HepG2 (cell line): ENCODE measurements around the gene NIN. TPM values are rescaled to one million over a fixed set of nuclear protein-coding genes. Genes with fewer than 3 reads are reported as not detected.

Experiments used
- ATAC-seq: fragments of 200-7000 bp; cut with Tn5 transposase; 3 replicates; pipeline ENCODE4 v1.9.1; 2020; ENCODE audit warnings: mild to moderate bottlenecking, moderate library complexity
- BruUV-seq: library from RNA; stranded (reverse); fragments of 400-500 nt; replicated peaks from 2 replicates; lab custom pipeline; 2021; lab: Mats Ljungman, UMichigan
- CTCF ChIA-PET: fragments of 300-600 bp; formaldehyde crosslinking; extraction: SDS; loops from one replicate; lab custom pipeline; 2021; ENCODE audit warnings: low total read pairs, inconsistent platforms, low intra/inter-chr PET ratio; lab: Yijun Ruan, JAX
- POLR2A ChIA-PET: fragments of 350-600 bp; sonication (Branson Sonifier 250); formaldehyde crosslinking; loops from one replicate; lab custom pipeline; 2020; ENCODE audit warnings: antibody characterized with exemption, inconsistent platforms; lab: Yijun Ruan, JAX
- DNase-seq: peaks from one replicate; pipeline ENCODE4 v3.0.0-alpha.2; 2015; ENCODE audit warnings: low spot score
- FAIRE-seq: peaks from 3 replicates; lab custom pipeline; 2011; peaks lifted over from hg19 to GRCh38; lab: Jason Lieb, UNC
- H2AFZ ChIP-seq: one replicate; pipeline ENCODE4 v1.6.1; 2011; ENCODE audit warnings: low read length, inconsistent platforms
- H3K27ac ChIP-seq: fragments of 300-600 bp; 3 replicates; pipeline ENCODE4 v1.8.0; 2011; ENCODE audit warnings: mixed run types, mild to moderate bottlenecking, mixed read lengths, low read length, inconsistent platforms; ENCODE audit not compliant: insufficient read depth; ENCODE audit errors: extremely low read length
- H3K27me3 ChIP-seq, 2 experiments: fragments of 200-600 bp in 1 of 2; 2 replicates in 1 of 2; 3 replicates in 1 of 2; pipeline versions ENCODE4 v1.6.0 to v1.8.0; 2011; ENCODE audit warnings: low read length in 2 of 2, mild to moderate bottlenecking in 2 of 2, moderate library complexity in 2 of 2, inconsistent platforms in 1 of 2; ENCODE audit not compliant: insufficient read depth in 2 of 2, control insufficient read depth in 1 of 2
- H3K36me3 ChIP-seq, 2 experiments: fragments of 200-600 bp in 1 of 2; replicated peaks in 1 of 2; 2 replicates in 1 of 2; 3 replicates in 1 of 2; pipeline versions ENCODE4 v1.5.1 to v1.8.0; 2011; ENCODE audit warnings: low read length in 2 of 2, inconsistent platforms in 1 of 2; ENCODE audit not compliant: insufficient read depth in 2 of 2, control insufficient read depth in 1 of 2
- H3K4me1 ChIP-seq: 2 replicates; pipeline ENCODE4 v1.5.1; 2012; ENCODE audit warnings: low read length, inconsistent platforms; ENCODE audit not compliant: insufficient read depth
- H3K4me2 ChIP-seq: 2 replicates; pipeline ENCODE4 v1.6.0; 2011; ENCODE audit warnings: low read depth, low read length, inconsistent platforms
- H3K4me3 ChIP-seq, 3 experiments: fragments of 200-600 bp in 1 of 3; sonication (generic), shearing (Covaris generic) in 1 of 3; replicated peaks in 1 of 3; 2 replicates each; pipeline ENCODE4 v1.5.1; 2011 to 2016; ENCODE audit warnings: low read length in 3 of 3, inconsistent platforms in 2 of 3, low read depth in 2 of 3, mild to moderate bottlenecking in 2 of 3, control low read depth in 1 of 3, mixed read lengths in 1 of 3; ENCODE audit not compliant: insufficient read depth in 1 of 3
- H3K79me2 ChIP-seq: one replicate; pipeline ENCODE4 v1.6.1; 2011; ENCODE audit warnings: low read length, inconsistent platforms; ENCODE audit not compliant: insufficient read depth
- H3K9ac ChIP-seq: 2 replicates; pipeline ENCODE4 v1.6.0; 2011; ENCODE audit warnings: mild to moderate bottlenecking, low read depth, low read length, inconsistent platforms; ENCODE audit not compliant: insufficient read depth
- H3K9me3 ChIP-seq: 2 replicates; pipeline ENCODE4 v1.5.1; 2012; ENCODE audit warnings: mild to moderate bottlenecking, low read length
- H4K20me1 ChIP-seq: 2 replicates; pipeline ENCODE4 v1.6.0; 2011; ENCODE audit warnings: inconsistent platforms, mild to moderate bottlenecking, low read length, moderate library complexity; ENCODE audit not compliant: insufficient read depth
- MED13 ChIP-seq: sonication (generic); formaldehyde crosslinking; IDR thresholded peaks from 2 replicates; pipeline ENCODE4 v1.5.0; 2020; ENCODE audit warnings: missing genetic modification reagents
- PRDM10 ChIP-seq: sonication (generic); formaldehyde crosslinking; IDR thresholded peaks from 2 replicates; pipeline ENCODE4 v1.4.0; 2020; ENCODE audit warnings: low read depth, missing genetic modification reagents
- SIN3A ChIP-seq: IDR thresholded peaks from 2 replicates; pipeline ENCODE4 v1.6.1; 2011; ENCODE audit warnings: low read depth, mild to moderate bottlenecking, control low read depth, low read length, borderline replicate concordance
- SP1 ChIP-seq, 2 experiments: fragments of 450-650 bp in 1 of 2; sonication (generic) in 1 of 2; formaldehyde crosslinking in 1 of 2; IDR thresholded peaks; 2 replicates each; pipeline versions ENCODE4 v1.4.0 to v1.6.1; 2016 to 2020; ENCODE audit warnings: missing genetic modification reagents in 1 of 2
- U2AF1 ChIP-seq: fragments of 200-400 bp; formaldehyde crosslinking; optimal IDR thresholded peaks from 2 replicates; pipeline ENCODE3; 2017; ENCODE audit warnings: mild to moderate bottlenecking, low read depth, low read length
- ZBTB44 ChIP-seq: sonication (generic); formaldehyde crosslinking; IDR thresholded peaks from 2 replicates; pipeline ENCODE4 v1.4.0; 2020; ENCODE audit warnings: missing genetic modification reagents
- ZSCAN12 ChIP-seq: sonication (generic); formaldehyde crosslinking; IDR thresholded peaks from 2 replicates; pipeline ENCODE4 v1.9.0; 2021; ENCODE audit warnings: mild to moderate bottlenecking, missing genetic modification reagents
- WGBS: methylation state at CpG from one replicate; pipeline ENCODE4 v1.1.6; 2017; ENCODE audit warnings: low lambda C conversion rate; 5-methylcytosine and 5-hydroxymethylcytosine counted together
- in situ Hi-C: cut with HindIII; loops from 2 replicates; pipeline ENCODE4 v1.10.0; 2017; ENCODE audit warnings: low pct_unique_long_range_greater_than_20kb; ENCODE audit not compliant: extremely low pct_ligation_motif_present
- intact Hi-C: fragments of 100-400 bp; cut with micrococcal nuclease; formaldehyde crosslinking; loops from one replicate; pipeline ENCODE4 v1.10.0; 2022; ENCODE audit not compliant: unreplicated experiment
- polyA plus RNA-seq, 8 experiments: library from polyadenylated mRNA; depleted of rRNA in 3 of 8; stranded (reverse) in 7 of 8; unstranded in 1 of 8; fragments of >200 nt; fragmentation: Illumina TruSeq in 4 of 8; extraction: Trizol in 4 of 8; gene quantifications; 2 replicates each; pipeline versions ENCODE4 v1.2.1 to v1.2.3, GENCODE V29; 2011 to 2016; ENCODE audit warnings: low read depth in 4 of 8, missing spikeins in 1 of 8, mixed read lengths in 1 of 8; ENCODE audit not compliant: insufficient read depth in 1 of 8
- total RNA-seq, 5 experiments: library from RNA; depleted of rRNA; stranded (reverse); fragments of >200 nt; fragmentation: Illumina TruSeq; extraction: Trizol; gene quantifications; 2 replicates each; pipeline ENCODE4 v1.2.3, GENCODE V29; 2016; ENCODE audit warnings: low read depth in 1 of 5
- TF ChIP-seq, protein P1 (sequence below): sonication (generic); formaldehyde crosslinking; IDR thresholded peaks from 2 replicates; pipeline ENCODE4 v1.9.0; 2021; ENCODE audit warnings: missing genetic modification reagents, mild to moderate bottlenecking, borderline replicate concordance
- TF ChIP-seq, protein P2 (sequence below): sonication (generic); formaldehyde crosslinking; IDR thresholded peaks from 2 replicates; pipeline ENCODE4 v1.4.0; 2020; ENCODE audit warnings: missing genetic modification reagents, borderline replicate concordance

NIN gene
- total and polyA plus RNA-seq, 2 of the 13 experiments (the other 11 are each of a cell fraction or from before 2014, with no cell fraction given): 2.8 to 9.7 TPM

DNA sequence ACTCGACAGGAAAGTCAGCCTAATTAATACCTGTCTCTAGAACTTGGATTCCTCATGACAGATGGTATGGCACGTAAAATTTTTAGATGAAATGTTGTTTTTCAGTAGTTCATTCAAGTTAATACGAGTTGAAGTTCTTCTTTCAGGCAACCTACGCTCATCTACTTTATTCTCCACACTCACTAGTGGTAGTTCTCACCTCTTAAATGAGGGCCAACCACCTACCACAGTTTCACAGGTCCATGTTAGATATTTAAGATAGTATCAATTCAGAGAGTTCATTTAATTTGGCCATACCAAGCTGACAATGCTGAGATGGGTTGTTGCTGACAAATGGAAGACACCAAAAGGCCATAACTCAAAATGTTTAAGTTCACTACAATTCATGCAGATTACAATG lies 50.6 kb downstream of the NIN start:
- FAIRE-seq: no peak
- Histone ChIP-seq H3K9me3 (no peaks in the 10 kb centered on the region), H3K4me1 (no peaks in the 10 kb centered on the region), H3K36me3 (0 out of 5 replicates have a peak, but pooled peaks cover 0 to 3% of the 10 kb centered on the region in 2 experiments), H3K9ac (no peak overlapping the region), H3K79me2 (no peaks in the 10 kb centered on the region), H2AFZ (no peak overlapping the region), H4K20me1 (no peaks in the 10 kb centered on the region), H3K4me3 (no peak overlapping the region), H3K27me3 (no peaks in the 10 kb centered on the region), H3K27ac (no peak overlapping the region), H3K4me2 (no peak overlapping the region)
- POLR2A ChIA-PET: no interaction called here
- DNase-seq: no peak
- 89% methylated on average over 4 of the region's 4 CpGs for WGBS
- intact Hi-C loops: no loop called here
- ATAC-seq: no peak
- CTCF ChIA-PET: no interaction called here
- BruUV-seq: no TSS peak
- in situ Hi-C loops: loop anchor here (5.0 kb wide), 1 partner anchor 82 kb away; no protein-coding TSS in a partner anchor
- TF ChIP-seq, protein P1, sequence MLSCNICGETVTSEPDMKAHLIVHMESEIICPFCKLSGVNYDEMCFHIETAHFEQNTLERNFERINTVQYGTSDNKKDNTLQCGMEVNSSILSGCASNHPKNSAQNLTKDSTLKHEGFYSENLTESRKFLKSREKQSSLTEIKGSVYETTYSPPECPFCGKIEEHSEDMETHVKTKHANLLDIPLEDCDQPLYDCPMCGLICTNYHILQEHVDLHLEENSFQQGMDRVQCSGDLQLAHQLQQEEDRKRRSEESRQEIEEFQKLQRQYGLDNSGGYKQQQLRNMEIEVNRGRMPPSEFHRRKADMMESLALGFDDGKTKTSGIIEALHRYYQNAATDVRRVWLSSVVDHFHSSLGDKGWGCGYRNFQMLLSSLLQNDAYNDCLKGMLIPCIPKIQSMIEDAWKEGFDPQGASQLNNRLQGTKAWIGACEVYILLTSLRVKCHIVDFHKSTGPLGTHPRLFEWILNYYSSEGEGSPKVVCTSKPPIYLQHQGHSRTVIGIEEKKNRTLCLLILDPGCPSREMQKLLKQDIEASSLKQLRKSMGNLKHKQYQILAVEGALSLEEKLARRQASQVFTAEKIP (CRISPR knock-in tag): no peak
- no peak for TF ChIP-seq ZBTB44 (CRISPR knock-in tag)
- TF ChIP-seq, protein P2, sequence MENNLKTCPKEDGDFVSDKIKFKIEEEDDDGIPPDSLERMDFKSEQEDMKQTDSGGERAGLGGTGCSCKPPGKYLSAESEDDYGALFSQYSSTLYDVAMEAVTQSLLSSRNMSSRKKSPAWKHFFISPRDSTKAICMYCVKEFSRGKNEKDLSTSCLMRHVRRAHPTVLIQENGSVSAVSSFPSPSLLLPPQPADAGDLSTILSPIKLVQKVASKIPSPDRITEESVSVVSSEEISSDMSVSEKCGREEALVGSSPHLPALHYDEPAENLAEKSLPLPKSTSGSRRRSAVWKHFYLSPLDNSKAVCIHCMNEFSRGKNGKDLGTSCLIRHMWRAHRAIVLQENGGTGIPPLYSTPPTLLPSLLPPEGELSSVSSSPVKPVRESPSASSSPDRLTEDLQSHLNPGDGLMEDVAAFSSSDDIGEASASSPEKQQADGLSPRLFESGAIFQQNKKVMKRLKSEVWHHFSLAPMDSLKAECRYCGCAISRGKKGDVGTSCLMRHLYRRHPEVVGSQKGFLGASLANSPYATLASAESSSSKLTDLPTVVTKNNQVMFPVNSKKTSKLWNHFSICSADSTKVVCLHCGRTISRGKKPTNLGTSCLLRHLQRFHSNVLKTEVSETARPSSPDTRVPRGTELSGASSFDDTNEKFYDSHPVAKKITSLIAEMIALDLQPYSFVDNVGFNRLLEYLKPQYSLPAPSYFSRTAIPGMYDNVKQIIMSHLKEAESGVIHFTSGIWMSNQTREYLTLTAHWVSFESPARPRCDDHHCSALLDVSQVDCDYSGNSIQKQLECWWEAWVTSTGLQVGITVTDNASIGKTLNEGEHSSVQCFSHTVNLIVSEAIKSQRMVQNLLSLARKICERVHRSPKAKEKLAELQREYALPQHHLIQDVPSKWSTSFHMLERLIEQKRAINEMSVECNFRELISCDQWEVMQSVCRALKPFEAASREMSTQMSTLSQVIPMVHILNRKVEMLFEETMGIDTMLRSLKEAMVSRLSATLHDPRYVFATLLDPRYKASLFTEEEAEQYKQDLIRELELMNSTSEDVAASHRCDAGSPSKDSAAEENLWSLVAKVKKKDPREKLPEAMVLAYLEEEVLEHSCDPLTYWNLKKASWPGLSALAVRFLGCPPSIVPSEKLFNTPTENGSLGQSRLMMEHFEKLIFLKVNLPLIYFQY: no peak
- no peak for TF ChIP-seq SIN3A
- no peak for TF ChIP-seq U2AF1
- TF ChIP-seq MED13 (CRISPR knock-in tag): no peak
- no peak for TF ChIP-seq PRDM10 (CRISPR knock-in tag)
- no peak for TF ChIP-seq SP1 (IDR thresholded peaks at IDR 0.05)
- no peak for TF ChIP-seq SP1 (CRISPR knock-in tag; IDR thresholded peaks at IDR 0.05)
- TF ChIP-seq ZSCAN12 (CRISPR knock-in tag): no peak
